GM18505 (cell line): Measurements from ENCODE around the gene CSNK1A1.
"Not testable (repeated sequence)": the region's sequence is repeated elsewhere in the genome, so short reads cannot be mapped to it uniquely, and the experiment has no call there.

Experiments
- ATAC-seq: cut with Tn5 transposase; IDR thresholded peaks from one replicate; pipeline ENCODE4 v1.9.1; 2021; ENCODE audit not compliant: unreplicated experiment
- POLR2A ChIP-seq: IDR thresholded peaks from 4 replicates; pipeline ENCODE4 v1.6.1; 2011; ENCODE audit warnings: borderline replicate concordance; ENCODE audit not compliant: insufficient read depth, insufficient read length; ENCODE audit errors: extremely low read depth

The CSNK1A1 gene

GRCh38 chr5:149532413-149532812 lies 18.8 kb downstream of the CSNK1A1 start:
- no peak for TF ChIP-seq POLR2A
- ATAC-seq, result no peak

- no peak for TF ChIP-seq POLR2A
- ATAC-seq, result no peak
These were observed 21.8 kb downstream of the CSNK1A1 start for GRCh38 chr5:149529463-149529862.

GRCh38 chr5:149528281-149529060 lies 22.8 kb downstream of the CSNK1A1 start:
- ATAC-seq, result no peak
- no peak for TF ChIP-seq POLR2A

DNA sequence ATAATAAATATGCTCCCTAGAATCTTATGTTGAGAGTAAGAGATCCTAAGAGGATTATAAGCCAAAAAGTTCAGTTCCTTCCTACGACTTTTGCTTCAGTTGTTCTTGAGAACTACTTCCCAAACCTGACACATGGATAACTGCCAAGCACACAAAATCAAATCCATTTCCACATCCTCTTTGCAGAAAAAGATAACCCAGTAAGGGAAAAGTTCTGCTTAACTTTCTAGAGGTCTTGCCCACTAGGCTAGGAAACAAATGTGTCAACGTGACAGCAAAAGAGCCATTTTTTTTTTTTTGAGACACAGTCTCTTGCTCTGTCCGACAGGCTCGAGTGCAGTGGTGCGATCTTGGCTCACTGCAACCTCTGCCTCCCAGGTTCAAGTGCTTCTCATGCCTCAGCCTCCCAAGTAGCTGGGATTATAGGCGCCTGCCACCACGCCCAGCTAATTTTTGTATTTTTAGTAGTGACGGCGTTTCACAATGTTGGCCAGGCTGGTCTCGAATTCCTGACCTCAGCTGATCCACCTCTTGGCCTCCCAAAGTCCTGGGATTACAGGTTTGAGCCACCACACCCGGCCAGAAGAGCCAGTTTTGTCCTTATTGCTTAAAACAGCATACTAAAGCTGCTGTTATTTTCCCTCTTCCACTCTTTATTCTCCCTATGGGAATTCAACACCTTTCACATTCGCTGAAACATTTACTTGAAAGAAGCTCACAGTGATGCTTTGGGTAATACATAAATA lies 24.2 kb downstream of the CSNK1A1 start:
- no peak for ATAC-seq
- TF ChIP-seq POLR2A, result no peak

GRCh38 chr5:149521739-149522685 lies 29.2 kb downstream of the CSNK1A1 start:
- TF ChIP-seq POLR2A, result no peak
- ATAC-seq, result no peak

GRCh38 chr5:149519601-149520000 lies 31.6 kb downstream of the CSNK1A1 start:
- ATAC-seq, result no peak
- no peak for TF ChIP-seq POLR2A

- ATAC-seq, result no peak
- TF ChIP-seq POLR2A, result no peak
These were observed 32.6 kb downstream of the CSNK1A1 start for GRCh38 chr5:149518620-149519019.

DNA sequence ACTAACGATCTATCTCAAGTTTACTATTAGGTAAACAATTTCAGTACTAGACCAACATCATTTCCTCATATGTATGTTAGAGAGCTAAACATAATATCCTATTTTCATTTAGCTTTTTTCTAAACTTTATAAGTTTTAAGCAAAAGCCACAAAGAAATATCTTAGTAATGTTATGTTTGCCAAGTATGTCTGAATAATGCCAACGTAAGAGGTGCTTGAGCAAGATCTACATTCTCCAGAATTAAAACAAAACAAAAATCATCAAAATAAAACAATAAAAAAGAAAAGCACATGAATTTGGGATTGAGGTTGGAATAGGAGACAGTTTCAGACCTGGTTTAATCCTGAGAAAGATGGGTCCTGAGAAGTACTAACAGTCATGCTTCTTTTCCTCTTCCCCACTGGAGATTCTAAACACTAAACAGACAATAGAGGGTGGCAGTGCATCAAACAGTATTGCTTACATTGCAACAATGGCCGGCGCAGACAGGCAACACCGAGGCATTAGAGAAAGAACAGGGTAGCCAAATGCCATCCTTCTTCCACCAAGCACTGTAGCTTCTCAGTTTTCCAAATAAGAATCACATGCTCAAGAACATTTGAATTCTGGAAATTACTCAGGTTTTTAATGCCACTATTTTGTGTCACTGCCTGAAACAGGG lies 33.6 kb downstream of the CSNK1A1 start:
- ATAC-seq, result no peak
- TF ChIP-seq POLR2A, result no peak

GRCh38 chr5:149514512-149514911 lies 36.7 kb downstream of the CSNK1A1 start:
- no peak for ATAC-seq

DNA sequence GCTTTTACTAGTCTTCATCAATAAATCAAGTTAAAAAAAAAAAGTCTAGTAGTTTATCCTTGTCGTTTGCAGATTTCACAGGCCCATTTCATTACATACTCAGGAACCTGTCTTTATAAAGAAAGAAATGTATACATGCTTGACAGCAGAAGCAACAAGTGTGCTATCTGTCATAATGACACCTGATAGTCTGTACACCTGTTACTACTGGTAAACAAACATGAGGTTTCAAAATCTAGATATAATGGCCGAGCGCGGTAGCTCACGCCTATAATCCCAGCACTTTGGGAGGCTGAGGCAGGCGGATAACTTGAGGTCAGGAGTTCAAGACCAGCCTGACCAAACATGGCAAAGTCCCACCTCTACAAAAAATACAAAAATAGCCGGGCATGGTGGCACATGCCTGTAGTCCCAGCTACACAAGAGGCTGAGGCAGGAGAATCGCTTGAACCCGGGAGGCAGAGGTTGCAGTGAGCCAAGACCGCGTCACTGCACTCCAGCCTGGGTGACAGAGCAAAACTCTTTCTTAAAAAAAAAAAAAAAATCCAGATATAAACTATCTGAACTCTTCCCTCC lies 37.8 kb downstream of the CSNK1A1 start:
- not testable (repeated sequence) for ATAC-seq

More at GRCh38 chr5:149514512-149514911, 36.7 kb downstream of the CSNK1A1 start:
- no peak for TF ChIP-seq POLR2A

DNA sequence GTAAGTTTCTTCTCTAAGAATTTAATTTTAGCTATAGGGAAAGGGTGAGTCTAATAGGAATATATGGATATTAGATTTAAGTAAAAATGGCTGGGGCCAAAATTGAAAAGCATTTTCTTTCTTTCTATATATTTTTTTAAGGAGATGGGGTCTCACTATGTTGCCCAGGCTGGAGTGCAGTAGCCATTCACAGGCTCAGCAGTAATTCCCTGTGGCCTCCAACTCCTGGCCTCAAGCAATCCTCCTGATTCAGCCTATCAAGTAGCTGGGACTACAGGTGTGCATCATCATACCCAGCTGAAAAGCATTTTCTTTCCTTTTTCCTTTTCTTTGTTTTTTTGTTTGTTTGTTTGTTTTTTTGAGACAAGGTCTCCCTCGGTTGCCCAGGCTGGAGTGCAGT lies 41.1 kb downstream of the CSNK1A1 start:
- no peak for TF ChIP-seq POLR2A
- no peak for ATAC-seq

GRCh38 chr5:149504677-149505076 lies 46.6 kb downstream of the CSNK1A1 start:
- no peak for TF ChIP-seq POLR2A
- ATAC-seq, result no peak
